ENCODE results near the gene DOHH.
"Not testable (repeated sequence)": the region's sequence is repeated elsewhere in the genome, so short reads cannot be mapped to it uniquely, and the experiment has no call there.

DOHH gene

DNA sequence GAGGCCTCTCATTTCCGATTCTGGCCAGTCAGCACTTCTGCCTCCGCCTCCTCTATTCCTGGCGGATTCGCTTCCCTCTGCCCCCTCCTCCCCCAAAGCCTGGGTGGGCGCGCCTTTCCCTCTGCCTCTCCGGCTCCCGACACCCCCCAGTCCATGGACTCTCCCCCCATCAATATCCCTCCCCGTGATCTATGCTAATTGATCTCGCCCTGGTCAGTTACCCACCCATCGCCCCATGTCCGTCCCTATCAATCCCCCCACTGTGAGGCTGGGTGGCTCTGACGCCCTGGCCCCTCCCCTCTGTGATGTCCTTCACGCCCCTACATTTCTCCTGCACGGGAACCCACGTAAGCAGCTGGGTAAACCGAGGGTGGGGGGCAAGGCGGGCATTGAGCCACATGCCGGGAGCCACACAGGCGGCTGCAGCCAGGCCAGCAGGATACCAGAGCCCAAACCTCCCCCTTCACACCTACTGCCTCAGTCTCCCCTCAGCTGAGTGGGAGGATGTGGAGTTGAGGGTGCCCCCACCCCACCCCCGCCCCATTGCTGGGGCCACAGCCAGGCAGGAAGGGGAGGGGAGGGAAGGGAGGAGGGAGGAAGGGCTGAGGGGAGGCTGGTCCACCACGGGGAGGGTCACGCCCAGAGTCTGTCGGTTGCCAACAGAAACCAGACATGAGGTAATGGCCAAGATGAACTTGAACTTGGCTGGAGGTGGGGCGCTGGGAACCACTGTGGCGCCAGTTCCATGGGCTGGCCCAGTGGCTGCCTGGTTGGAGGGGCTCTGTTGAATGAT lies 41.2 kb downstream of the DOHH start:
- DNase-seq (ENCODE audit: low spot score) = no peak

DNA sequence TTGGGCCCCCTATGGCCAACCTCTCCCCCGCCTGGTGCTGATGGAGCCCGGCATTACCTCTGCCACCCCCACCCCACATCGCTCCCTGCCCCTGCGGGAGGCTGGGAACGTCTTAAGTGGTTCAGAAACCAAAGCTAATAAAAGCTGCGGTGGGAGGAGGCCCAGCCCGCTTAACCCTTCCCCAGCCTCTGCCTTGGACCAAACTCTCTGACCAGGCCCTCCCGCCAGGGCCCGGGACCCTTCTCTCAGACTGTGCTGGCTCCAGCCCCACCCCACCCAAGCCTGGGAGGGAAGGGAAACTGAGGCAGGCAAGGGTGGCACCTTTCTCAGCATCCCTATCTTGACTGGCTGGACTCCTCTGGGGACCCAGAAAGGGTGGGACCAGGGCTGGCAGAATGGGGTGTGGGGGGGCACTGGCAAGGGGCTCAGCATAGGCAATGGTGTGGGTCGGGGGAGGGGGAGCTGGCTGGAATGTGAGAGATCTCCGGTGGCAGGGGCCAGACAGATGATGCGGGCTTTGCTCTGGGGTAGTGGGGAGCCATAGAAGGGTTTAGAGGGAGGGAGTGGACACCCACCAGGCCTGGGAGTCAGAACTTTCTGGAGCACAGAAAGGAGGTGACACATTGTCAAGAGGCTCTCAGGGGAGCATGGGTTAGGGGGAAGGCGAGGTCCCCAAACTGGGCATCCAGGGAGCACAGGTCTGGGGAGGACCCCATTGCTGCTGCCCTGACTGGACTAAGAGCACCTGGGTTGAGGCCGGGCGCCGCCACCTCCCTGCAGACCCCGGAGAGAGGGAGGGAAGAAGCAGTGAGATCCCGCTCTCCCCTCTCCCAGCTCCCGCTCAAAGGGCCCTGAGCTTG lies 42.0 kb downstream of the DOHH start:
- no peak for DNase-seq (ENCODE audit: low spot score)

- no peak for DNase-seq (ENCODE audit: low spot score)
These were observed 42.8 kb downstream of the DOHH start for GRCh38 chr19:3457528-3458228.

DNA sequence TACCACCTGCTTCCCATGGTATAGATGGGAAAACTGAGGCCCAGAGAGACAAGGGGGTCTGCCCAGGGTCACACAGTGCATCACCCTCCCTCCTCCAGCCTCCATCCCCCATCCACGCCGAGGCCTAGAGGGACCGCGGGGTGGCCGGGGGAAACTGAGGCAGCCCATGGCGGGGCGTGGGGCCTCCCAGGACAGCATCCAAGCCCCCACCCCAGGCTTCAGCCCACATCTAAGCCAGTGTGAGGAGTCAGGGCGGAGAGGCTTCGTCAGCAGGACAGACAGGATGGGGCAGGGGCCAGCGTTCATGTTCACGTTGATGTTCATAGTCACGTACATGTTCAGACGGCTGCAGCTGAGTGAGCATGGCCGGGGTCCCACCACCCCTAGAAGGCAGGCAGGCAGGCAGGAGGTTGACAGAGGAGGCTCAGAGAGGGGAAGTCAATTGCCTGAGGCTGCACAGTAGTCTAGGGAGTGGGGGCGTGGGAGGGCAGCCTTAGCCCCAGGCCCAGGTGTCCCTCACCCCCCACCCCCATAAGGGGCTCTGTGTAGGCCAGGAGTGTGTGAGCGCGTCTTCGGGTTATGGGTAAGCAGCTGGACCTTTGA lies 43.4 kb downstream of the DOHH start:
- no peak for DNase-seq (ENCODE audit: low spot score)

DNA sequence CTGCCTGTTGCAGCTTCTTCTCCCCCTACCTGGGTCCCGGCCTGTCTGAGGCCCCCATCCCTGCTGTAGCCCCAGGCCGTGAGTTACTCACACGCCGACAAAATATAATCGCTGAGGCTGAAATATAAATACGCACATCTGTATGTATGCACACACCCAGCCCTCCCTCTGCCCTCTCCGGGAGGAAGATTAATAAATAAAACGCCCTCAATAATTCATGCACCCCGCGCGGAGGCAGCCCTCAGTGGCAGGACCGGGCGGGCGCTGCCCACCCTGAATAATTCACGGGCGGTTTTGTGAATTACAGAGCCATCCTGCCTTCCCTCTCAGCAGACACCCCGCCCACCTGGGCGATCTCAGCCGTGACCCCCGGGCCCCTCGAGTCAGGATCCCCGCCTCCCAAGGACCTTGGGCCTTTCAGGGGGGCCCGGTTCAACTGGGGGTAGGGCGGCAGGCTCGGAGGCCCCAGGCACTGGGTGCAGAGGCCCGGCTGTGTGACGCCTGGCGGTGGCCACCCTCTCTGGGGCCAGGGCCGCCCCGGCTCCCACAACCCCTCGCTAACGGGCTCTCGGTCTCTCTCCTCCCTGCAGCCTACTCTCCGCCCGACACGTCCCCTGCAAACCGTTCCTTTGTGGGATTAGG lies 44.4 kb downstream of the DOHH start:
- no peak for DNase-seq (ENCODE audit: low spot score)

DNA sequence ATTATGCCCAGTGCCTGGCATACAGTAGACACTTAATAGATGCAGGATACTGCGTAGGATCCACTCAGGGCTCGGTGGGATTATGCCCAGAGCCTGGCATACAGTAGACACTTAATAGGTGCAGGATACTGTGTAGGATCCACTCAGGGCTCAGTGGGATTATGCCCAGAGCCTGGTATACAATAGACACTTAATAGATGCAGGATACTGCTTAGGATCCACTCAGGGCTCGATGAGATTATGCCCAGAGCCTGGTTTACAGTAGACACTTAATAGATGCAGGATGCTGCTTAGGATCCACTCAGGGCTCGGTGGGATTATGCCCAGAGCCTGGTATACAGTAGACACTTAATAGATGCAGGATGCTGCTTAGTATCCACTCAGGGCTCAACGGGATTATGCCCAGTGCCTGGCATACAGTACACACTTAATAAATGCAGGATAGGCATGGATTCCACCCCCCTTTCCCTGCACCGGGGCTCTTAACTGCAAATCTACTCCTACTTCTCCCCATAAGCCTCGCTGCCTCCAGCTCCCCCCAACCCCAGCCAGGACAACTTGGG lies 45.0 kb downstream of the DOHH start:
- DNase-seq (ENCODE audit: low spot score) = no peak

GRCh38 chr19:3454656-3455392 lies 45.6 kb downstream of the DOHH start:
- DNase-seq (ENCODE audit: low spot score) = no peak

- DNase-seq (ENCODE audit: low spot score) = no peak
These were observed 46.6 kb downstream of the DOHH start for GRCh38 chr19:3453840-3454239.

DNA sequence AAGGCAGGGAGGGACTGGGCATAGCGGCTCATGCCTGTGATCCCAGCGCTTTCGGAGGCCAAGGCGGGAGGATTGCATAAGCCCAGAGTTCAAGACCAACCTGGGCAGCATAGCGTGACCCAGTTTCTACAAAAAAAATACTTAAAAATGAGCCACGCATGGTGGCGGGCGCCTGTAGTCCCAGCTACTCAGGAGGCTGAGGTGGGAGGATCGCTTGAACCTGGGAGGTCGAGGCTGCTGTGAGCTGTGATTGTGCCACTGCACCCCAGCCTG lies 47.6 kb downstream of the DOHH start:
- DNase-seq (ENCODE audit: low spot score) = not testable (repeated sequence)

GRCh38 chr19:3452171-3452941 lies 48.1 kb downstream of the DOHH start:
- no peak for DNase-seq (ENCODE audit: low spot score)

- no peak for DNase-seq (ENCODE audit: low spot score)
These were observed 49.0 kb downstream of the DOHH start for GRCh38 chr19:3451451-3451866.

GRCh38 chr19:3450796-3451411 lies 49.6 kb downstream of the DOHH start:
- peak; percentile 96 for DNase-seq (ENCODE audit: low spot score)

DNA sequence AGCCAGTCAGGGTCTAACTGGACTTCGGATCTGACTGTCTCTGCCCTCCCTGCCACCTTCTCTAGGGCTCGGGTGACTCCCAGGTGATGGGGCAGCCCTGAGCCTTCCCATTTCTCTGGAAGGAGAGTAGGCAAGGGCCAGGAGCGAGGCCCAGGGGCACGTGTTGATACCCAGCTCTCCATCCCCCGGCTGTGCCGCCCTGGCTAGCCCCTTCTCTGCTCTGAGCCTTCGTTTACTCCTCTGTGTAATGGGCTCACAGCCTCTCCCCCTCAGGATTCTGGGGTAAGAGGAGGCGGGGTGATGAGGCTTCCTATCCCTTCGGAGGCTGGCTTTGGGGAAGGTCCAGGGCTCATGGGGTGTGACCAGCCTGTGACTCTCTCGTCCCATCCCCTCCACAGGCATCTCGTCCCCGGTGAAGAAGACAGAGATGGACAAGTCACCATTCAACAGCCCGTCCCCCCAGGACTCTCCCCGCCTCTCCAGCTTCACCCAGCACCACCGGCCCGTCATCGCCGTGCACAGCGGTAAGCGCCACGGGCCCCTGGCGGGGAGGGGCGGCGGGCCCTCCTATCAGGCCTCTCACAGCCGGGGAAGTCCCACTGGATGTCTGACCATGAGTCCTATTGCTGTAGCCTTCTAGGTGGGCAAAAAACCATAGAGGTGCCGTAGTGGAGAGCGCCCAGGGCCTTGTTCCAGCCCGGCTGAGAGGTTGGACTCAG lies 51.7 kb downstream of the DOHH start:
- DNase-seq (ENCODE audit: low spot score) = no peak

DNA sequence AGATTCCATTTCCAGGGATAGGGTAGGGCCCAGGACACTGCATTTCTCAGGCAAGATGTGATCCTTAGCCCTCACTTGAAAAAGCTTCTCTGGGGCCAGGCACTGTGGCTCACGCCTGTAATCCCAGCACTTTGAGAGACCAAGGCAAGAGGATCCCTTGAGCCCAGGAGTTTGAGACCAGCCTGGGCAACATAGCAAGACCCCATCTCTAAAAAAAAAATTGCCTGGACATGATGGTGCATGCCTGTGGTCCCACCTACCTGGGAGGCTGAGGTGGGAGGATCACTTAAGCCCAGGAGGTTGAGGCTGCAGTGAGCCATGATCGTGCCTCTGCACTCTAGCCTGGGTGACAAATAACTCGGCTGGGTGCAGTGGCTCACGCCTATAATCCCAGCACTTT lies 53.8 kb downstream of the DOHH start:
- DNase-seq (ENCODE audit: low spot score) = not testable (repeated sequence)

GRCh38 chr19:3444695-3445234 lies 55.7 kb downstream of the DOHH start:
- DNase-seq (ENCODE audit: low spot score) = no peak

- DNase-seq (ENCODE audit: low spot score) = no peak
These were observed 56.4 kb downstream of the DOHH start for GRCh38 chr19:3443840-3444694.

- no peak for DNase-seq (ENCODE audit: low spot score)
These were observed 57.9 kb downstream of the DOHH start for GRCh38 chr19:3442487-3443071.

- no peak for DNase-seq (ENCODE audit: low spot score)
These were observed 58.5 kb downstream of the DOHH start for GRCh38 chr19:3441986-3442329.
